Hippocampal formation (tissue), 2 donors: ENCODE data around the gene AMOTL2.
A peak's percentile ranks its signal among the peaks of the same experiment; 100 is the strongest.

Experiments used
- DNase-seq, 2 donors: peaks; one replicate each; lab custom pipeline; 2025; lab: John Stamatoyannopoulos, UW

AMOTL2 gene

DNA sequence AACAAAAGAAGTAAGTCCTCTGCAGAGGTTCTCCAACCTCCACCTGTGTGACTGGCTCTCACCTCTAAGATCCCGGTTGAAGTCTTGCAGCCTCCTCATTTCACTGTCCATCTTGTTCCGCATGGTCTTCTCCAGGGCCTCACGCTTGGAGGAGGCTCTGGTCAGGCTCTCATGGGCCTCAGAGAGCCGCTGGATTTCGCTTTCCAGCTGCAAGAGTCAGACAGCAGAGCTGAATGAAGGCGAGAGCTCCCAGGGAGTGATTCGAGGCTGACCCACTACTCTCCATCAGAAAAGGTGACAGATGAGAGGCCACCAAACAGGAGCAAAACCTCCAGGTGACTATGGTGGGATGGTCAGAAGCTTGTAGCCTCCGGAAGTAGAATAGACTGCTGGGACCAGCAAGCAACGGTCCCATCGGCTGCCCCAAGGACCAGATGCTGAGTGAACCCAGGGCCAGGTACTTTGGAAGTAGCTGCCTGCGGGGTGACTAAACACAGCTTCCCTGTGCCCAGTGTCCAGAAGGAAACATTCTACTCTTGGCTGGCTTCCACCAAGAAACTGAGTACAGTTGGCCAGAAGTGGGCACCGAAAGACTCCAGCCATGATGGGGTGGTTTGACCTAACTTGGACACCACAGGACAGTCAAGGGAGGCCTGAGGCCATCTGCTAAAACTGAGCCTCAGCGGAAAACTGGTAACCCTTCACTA lies 7.9 kb downstream of the AMOTL2 start:
- no peak for DNase-seq

DNA sequence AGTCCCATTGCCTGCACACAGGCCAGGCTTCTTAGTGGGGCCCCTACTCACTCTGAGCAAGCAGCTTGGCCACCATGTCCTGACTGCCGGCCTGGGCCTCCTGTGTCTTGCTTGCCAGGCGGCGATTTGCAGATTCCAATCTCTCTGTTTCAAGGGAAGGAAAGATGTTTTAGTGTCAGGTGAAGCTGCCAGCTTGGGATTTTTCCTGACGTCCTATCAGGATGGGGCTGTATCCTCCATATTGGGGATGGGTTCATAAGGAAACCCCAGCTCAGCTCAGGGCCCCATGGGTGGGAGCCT lies 8.5 kb downstream of the AMOTL2 start:
- no peak for DNase-seq

DNA sequence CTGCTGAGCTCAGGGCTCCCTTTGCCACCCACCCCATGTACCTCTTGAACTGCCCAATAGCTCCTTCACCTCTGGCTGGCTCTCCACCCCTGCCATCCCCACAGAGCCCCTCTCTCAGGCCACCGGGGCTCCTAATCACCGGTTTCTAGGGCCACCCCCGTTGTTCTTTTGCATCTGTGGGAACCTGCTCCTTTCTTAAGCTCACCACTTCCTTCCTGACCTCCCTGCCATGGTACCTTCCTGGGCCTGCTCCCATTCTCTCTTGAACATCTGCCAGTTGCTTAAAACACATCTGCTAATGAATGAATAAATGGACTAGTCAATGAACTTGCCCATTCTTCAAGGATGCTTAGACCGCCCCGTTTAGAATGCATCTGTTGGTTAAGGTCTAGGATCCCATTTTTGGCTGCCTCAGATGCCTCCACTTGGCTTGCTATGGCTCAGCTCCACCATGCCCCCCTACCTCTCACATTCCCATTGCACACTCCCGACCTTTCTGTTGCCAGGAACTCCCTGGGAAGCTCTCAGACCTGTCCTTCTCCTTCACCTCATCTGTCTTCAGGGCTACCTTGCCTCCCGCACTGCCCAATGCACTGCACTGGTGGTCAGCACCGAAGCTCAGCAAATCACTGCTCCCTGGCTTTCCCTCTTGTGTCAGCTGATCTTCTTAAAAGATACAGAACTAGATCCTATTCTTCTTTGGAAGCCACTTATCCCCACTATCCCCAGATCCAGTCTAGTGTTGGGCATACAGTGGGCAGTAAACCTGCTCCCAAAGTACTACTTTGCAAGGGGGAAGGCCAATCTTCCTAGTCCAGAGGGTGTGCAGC lies 9.1 kb downstream of the AMOTL2 start:
- no peak for DNase-seq

DNA sequence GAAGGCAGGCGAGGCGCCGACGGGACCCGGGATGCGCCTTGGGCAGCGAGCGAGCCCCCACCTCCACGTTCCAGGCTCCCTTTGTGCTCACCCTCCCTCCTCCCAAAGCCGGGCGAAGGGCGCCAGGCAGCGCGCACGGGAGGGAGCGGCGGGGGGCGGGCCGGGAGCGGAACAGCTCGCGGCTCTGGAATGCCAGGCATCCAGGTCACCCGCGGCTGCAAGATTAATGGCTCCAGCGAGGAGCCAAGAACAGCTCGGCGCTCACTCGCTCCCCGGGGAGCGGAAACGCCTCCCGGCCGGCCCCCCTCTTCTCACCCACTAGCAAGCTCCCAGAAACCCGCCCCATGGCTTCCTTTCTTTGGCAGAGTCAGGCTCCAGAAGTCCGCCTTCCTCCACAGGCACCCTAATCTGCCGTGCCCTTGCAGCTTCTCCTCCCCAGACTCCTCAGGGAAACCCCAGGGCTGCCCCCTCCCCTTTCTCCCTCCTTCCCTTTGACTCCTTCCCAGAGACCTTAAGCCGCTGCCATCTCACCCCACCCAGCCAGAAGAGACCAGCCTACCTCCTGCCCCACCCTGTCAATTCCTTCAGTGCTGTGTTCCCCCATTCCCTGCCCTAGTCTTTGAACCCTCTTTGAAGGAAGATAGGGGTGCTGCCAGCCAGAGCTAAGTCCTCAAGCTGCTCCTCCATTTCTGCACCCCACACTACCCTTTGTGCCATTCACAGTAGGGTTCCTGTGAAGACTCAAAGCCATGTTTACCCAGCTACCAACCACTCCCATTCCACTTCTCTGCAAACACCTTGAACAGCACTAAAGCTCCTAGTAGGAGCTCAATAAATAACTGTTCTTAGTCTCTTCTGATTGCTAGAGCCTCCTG lies 9.9 kb downstream of the AMOTL2 start:
- DNase-seq: peak; percentile 78 to 82

DNA sequence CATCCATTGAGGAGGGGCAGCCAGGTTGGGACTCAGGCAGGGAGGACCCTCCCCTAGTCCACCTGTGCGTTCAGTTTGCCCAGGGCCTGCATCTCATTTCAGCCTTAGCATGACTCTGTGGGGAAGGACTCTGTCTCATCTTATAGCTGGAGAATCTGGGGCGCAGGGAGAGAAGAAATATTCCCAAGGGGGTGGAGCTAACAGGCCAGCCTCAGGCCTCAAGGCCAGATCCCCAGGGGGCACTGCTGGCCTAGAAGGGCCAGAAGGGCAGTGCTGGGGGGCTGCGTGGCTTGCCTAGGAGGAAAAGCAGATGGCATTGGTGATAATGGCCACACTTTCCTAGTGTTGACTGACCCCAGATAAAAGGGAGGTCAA lies 10.9 kb downstream of the AMOTL2 start:
- DNase-seq: no peak

DNA sequence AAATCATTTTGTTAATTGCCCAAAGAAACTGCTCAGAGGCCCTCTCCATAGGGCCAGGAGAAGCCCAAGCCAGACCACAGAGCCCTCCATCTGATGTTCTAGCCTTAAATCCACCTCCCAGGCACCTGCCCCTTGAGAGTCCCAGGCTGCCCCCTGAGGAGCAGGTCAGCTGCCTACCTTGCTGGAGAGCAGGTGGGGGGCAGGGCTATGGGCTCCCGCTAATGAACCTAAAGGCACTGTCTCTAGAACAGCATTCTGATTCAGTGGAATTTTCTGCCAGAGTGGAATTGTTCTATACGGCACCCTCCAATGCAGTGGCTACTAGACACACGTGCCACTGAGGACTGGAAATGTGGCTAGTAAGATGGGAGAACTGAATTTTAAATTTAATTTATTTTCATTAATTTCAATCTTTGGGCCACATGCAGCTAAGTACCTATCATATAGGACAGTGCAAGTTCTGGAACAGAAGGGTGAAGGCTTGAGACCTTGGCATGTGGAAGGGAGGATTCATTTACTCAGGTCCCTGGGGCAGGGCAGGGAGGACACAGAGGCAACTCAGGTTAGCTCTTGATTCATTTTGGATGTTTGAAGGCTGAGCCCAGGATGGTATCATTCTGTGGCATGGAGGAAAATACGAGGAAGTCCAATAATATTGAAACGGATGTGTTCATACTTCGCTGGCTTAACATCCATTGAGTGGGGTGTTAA lies 11.4 kb downstream of the AMOTL2 start:
- no peak for DNase-seq

DNA sequence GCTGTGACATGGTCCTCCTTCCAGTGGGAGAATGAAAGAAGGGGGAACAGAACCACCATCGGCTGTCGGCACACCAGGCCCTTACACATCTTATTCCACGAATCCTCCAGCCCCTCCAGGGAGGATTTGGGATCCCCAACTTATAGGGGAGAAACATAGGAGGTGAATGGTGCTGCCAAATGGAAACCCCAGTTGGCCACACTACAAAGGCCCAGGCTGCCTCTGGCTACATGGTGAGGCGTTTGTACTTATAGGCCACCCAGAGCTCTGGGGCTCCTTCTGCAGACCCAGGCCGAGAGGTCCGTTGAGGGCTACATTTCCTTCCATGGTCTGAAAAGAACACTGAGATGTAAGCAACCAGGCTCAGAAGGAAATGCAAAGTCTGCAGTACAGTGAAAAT lies 12.0 kb downstream of the AMOTL2 start:
- no peak for DNase-seq

DNA sequence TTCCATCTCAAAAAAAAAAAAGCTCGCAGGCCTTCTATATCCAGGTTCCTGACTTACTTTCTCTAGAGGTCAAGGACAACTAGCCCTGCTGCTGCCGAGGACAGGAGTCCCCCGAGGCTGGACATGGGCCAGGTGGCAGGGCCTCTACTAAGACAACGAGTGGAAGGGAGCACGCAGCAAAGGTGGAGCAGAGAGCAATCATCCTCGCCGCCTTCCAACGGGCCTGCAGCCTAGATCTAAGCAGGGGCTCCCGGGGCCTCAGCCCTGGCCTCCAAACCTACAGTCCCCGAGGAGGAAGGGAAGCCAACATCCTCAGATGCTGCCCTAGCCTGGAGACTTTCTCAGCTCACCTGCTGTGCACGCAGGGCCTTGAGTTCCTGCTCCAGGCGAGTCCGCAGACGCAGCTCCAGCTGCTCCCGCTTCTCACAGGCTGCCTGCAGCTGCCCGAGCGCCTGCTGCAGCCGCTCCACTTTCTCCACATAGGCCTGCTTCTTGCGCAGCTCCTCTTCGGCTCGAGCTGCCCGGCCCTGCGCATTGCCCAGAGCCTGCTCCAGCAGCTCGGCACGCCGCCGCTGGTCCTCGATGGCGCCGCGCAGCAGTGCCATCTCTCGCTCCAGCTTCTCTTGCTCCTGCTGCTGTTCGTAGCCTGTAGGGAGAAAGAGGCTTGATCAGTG lies 12.9 kb downstream of the AMOTL2 start:
- DNase-seq: no peak

DNA sequence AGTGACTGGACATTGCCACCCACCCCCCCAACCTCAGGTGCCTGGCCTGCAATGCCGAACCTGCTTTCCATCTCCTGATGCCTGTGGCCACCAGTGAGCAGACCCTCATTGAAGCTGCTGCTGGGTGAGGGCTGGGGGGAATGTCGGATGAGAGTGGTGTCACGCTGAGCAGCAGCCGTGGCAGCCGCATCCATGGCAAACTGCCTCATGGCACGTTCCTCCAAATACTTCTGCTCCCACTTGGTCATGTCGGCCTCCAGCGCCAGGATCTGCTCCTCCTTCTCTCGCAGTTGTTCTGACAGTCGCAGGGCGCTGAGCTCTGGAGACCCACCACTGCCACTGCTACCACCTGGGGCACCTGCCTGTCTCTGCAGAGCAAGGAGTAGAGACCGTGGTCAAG lies 14.2 kb downstream of the AMOTL2 start:
- no peak for DNase-seq

DNA sequence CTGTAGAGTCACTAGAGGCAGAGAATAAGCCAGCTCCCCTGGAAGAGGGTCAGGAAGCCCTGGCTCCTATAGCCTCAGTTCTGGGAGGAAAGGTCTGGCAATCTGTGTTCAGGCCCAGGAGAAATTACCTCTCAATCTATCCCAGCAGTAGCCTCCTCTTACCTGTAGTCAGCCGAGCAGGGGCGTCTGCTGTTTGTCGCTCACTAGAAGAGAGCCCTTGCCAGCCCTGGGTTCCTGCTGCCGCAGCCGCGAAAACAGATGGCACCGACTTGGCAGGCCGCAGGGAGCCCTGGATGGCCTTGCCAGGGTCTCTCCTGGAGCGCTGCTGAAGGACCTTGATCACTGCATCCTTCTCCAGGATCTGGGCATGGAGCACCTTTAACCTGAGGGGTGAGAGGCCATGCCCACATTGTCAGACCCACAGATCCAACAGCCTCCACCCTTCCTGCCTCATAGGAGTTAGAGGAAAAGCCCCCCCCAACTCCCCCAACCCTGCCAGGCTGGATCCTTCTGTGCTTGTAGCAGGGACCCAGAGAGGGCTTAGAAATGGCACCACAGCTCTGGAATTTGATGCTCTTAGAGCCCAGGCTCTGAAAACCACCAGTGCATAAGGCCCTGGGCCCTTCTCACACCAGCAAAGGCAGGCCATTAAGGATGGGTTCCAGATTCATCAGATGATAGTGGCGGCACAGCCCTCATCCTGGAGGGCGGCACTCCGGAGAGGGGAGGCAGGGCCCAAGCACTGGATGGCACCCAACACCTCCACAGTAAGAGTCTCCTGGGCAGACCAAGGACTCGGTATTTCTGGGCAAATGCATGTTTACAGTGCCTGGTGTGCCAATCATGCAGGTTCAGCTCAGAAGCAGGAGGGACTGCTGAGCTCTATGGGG lies 14.9 kb downstream of the AMOTL2 start:
- DNase-seq: no peak

DNA sequence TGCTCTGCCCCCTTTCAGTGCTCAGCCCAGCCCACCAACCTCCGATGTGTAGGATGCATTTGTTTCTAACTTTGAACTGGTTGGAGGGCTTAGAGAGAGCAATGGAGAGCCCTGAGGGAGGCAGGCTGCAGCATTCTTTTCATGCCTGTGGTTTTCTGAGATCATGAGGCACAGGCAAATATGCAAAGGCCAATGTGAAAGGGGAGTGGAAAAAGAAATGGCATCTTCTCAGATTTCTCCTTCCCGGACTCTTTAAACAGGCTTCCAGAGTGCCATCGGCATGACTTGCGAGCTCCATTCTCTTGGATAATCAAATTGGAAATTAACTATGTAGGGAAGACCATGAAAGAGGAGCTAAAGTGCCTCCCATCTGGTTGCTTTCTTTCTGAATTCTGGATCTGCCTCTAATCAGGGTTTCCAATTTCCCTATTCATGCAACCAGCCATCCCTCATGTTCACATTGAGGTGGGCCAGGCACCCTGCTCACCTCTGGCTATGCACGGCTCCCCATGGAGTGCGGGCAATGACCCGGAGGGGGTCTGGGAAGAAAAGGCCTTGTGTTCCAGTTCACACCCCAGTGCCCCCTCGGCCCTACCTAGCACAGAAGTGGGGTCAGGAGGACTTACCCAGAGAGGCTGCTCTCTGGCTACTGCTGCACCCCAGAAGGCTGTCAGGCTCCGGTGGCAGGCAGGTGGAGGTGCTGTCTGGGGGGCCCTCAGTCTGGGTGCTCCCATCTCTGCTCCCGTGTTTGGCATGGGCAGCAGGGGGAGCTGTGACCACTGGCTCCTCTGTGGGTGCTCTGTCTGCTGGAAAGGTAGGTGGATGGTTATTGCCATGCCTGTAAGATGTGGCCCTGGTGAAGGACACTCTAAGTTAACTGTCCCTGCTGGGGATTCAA lies 16.1 kb downstream of the AMOTL2 start:
- no peak for DNase-seq

DNA sequence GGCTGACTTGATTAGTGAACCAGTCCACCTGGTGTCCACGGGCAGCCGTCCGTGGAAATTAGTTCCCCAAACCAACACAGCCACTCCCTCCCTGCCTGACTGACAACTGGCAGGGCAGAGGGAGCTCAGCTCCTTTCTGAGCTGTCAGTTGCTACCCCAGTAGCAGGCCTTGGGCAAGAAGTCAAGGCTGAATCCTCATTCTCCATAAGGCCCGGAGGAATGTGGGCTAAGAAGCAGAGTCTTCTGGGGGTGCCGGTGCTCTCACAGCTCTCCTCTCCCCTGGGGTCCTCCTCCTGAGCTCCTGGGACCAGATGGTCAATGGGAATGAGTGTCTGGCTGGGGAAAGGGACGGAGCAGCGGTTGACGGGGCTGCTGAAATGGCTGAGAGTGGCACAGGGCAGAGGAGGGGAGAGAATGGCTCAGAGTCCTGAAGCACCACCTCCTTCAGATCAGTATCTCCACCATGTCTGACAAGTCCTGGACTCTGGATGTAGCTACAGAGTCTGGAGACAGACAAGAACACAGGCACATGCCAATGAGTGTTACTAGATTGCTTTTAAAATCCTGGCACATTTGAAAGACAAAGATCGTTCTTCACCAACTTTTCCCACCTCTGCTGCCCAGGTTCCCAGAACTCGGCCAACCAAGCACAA lies 16.9 kb downstream of the AMOTL2 start:
- no peak for DNase-seq

DNA sequence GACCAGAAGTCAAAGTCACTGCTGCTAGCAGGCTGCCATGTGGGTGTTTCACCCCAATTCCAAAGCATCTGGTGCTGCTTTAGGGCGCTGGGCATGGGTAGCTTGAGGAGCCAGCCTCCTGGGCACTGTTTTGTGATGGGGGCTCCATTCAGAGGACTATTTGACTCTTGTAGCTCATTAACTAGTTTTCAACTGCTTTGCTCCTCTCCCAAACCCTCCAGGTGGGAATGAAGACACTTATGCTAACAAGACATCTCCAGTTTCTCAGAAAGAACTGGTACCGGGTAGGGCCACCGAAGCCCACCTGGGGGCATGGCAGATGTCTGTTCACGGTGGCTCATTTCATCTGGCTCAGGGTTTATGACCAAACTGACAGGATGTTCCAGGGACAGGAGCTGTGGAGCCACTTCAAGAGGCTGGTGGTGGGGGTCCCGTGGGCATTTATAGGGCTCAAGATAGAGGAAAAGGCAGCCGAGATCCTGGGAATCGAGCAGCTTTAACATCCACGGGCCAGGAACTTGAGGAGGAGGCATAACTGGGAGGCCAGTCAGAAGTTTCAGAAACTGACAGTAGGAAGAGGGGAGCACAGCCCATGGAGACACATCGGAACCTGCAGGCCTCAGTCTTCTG lies 17.7 kb downstream of the AMOTL2 start:
- DNase-seq: no peak

DNA sequence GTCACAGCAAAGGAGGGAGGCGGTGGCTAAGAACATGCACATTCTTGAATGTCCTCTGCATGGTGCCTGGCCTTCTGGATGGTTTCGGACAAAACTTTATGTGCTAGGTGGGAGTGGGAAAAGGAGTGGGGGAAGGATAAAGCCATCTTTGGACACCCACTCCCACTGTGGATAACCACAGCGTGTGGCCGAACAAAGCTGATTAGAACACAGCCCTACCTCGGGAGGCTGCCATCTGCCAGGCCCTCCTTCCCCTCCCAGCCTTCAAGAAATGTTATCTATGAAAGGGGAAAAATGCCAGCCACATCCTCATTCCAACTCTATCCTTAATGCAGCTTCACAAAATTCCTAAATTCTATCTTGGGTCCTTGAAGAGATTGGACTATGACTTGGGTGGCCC lies 18.8 kb downstream of the AMOTL2 start:
- DNase-seq: no peak

DNA sequence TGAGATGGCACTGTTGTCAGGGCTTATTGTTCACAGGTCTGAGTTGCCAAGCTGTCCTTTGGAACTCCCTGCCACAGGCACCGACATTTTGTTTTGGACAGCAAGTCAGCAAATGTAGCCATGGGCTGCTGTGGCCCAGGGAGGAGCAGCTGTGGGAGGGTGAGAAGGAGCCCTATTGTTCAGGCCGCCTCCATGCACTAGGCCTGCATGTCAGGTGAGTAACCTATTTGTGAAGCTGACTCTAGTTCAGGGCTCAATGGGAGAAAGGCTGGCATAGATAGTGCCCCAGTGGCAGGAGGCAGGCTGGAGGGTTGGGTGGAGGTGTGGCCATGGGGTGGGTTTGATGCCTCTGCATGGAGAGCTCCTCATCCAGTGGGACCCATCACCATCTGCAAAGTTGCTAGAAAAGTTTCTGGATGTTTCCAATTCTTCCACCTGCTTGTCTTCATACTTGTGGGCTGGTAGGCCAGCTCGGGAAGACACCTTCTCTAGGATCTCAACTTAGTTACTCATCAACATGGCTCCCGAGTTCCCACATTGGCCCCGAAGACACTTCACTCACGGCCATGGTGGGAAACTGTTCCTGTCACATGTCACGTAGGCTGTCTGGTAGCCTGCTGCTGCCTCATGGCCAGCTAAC lies 19.5 kb downstream of the AMOTL2 start:
- no peak for DNase-seq

DNA sequence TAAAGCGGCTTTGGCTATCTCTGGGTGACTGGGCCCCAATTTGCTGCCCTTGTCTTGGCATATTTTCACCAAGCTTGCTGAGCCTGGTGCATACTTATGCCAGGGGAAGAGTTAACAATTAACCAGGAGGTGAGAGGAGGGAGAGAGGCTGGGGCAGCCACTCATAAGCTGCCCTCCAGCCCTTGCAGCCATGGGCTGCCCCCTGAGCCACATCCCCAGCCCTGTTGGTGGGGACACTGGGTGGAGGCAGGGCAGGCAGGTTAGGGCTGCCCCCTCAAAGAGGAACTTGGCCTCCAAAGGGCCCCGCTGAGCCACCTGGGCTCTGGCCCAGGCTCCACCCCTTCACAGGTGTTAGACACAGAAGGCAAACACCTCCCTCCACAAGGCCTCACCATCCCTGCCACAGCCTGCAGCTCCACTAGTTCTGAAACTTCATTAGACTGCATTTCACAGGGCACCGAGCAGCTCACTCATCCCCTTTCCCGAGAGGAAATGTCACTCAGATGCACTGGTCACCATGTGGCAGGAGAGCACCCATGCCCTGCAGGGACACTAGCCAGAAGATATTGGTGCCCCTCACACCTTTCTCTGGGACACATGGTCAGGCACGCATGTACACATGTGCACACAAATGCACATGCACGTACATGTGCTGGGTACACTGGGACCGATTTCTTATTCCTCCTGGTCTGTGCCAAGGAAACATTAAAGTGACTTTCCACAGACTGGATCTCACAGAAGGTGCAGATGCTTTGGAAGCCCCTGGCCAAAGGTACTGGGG lies 20.2 kb downstream of the AMOTL2 start:
- DNase-seq: no peak

DNA sequence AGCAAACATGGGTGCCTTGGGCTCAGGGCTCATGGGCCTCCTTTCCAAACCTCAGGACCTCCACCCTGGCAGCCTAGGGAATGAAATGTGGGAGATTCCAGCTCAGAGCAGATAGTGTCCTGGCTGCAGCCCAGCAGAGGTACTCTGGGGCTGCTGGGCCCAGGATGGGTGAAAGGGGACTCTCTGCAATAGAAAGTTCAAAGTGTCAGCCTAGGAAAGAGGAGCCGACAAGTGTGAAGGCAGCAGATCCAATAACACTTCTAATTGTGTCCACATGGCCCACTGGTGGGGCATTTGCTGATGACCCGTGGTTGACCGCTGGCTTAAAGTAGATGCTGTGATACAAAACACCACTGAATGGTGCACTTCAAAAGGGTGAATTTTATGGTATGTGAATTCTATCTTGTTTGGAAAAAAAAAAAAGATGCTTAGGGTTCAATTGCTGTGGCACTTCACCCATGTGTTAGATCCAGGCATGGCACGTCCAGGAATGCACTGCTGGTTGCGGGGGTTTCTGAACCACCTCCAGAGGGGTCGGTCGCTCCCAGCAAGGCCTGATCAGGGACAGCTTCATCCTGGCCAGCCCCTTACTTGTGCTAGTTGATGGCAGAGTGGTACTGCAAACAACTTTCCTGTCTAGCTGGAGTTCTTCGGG lies 20.9 kb downstream of the AMOTL2 start:
- no peak for DNase-seq
